Activated naive CD8-positive, alpha-beta T cell treated with anti-CD3 and anti-CD28 coated beads, Interleukin-2, amount 50 U/mL, for 16 hours (primary cell): ENCODE results near the gene SIGMAR1.

Experiments
- DNase-seq: peaks from one replicate; pipeline ENCODE4 v3.0.0-alpha.2; 2020; ENCODE audit warnings: low read depth, low spot score

The SIGMAR1 gene

DNA sequence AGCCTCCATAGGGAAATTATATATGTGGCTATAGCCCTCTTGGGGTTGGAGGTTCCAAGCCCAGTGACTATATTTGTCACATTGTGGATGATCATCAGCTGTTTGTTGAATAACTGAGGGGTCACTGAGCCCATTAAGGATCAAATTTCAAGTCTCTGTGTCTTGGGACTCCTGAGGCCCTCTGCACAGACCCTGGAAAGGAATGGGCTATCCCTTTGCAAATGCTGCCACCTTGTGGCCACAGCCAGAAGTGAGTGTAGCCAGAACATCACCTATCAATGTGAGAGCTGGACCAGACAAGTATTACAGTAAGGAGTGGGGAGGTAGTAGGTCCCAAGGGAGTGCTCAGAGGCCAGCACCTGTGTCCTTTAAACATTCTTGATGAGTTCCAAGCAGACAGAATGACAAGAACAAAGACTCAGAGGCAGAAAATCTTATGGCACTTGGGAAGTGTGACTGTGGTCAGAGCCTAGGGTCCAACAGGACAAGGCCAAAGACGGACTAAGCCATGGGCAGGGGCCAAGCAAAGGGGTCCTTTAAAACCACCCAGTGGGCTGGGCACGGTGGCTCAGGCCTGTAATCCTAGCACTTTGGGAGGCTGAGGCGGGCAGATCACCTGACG, 33.9 kb downstream of the SIGMAR1 start:
- peak; percentile 56 for DNase-seq

DNA sequence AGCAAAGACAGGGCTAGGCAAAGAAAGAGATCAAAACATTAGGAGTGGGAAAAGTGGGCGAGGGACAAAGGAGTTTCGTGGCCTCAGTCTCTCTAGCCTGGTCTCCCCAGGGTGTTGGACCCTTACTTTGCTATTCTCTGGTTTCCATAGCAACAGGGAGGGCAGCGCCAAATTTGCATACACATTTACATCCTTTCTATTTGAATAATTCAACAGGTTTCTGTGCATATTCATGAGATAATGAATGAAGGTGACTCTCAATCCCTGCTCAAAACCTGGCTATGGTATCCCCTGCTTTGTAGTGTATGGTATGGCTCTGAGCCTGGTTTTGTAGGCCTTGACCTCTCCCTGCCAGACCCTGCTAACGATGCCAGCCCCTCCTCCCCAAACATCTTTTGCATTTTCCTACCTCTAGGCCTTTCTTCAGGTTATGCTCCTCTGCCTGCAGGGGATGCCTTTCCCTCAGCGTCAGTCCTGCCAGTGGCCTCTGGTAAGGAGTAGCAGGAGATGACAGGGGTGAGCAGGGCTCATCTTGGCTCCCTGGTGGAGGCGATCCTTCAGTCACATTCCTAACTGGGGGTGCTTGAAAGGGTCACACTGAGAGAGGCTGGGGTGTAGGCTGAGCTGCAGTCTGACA, 35.5 kb downstream of the SIGMAR1 start:
- no peak for DNase-seq

DNA sequence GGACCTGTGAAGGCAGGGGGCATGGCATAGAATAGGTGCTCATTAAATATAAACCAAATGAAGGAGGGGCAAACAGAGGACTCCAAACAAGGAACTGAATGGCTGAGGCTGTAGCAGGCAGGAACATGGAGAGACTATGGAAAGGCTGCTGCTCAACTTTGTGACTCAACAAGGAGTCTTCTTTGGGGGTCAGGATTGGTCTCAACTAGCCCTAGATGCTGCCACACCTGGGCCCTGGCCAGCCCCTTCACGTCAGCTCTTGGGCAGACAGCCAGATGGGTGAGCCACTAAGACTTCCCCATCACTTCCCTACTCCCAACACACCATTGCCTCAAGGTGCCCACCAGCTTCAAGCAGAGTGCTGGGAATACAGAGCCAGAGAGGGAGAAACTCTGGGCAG, 36.7 kb downstream of the SIGMAR1 start:
- no peak for DNase-seq

DNA sequence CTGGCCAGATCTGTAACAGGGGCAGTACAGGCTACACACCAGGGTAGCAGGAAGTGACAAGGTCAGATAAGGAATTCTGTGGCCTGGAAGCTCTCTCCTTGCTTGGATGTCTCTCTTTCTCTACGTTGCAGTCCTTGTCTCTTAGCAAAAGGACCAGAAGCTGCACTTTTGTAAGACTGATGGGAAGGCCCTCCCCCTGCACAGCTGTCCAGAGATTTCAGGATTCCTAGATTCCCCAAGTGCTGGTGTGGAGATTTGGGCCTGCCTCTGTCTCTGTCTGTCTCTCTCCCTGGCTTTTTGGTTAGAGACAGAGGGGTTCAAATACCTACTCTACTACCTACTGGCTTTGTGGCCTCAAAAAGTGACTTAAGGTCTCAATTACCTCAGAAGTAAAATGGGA, 38.0 kb downstream of the SIGMAR1 start:
- no peak for DNase-seq

DNA sequence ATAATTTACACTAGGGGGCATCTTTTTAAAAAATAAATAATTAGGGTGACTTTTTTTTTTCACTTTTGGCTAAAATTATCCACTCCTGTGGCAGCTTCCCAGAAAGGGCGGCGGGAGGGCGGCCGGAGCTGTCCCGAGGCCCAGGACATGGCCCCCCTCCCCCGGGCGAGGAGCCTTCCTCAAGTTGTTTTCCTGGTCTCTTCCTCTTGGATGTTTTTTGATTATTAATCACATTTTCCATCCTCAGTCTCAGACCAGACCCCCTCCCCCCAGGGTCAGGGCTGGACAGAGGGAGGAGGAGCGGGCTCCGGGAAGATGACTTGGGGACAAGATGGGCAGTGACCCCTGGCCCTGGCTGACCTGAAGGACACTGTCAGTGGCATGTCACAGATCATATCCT, 43.4 kb downstream of the SIGMAR1 start:
- DNase-seq: no peak

DNA sequence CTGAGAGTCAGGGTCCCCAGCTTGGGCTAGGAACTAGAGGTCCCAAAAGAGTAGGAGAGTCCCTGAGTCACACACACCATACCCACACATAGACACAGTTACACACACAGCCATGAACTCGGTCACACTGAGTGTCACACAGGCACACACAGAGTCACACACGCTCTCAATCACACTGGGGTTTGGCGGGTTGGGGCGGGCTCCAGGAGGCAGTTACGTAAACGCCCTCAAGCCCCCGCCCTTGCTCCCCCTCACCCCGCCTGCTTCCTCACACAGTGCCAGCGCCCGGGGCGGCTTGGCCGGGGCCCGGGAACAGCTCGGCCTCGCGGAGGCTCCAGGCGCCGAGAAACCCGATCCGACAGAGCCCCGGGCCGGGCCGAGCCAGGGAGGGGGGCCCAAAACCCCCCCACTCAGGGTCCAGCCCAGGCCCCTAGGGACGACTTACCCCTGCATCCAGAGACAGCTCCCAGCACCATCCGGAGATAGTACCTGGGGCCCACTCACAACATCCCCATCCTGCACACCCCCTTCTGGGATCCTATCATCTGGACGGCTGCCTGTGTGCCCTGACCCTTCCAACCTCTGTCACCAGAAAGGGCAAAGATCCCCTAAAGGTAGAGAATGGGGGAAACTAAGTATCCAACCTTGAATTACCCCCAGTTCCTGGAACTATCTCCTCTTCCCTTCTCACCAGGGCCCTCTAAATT, 44.5 kb downstream of the SIGMAR1 start:
- no peak for DNase-seq

DNA sequence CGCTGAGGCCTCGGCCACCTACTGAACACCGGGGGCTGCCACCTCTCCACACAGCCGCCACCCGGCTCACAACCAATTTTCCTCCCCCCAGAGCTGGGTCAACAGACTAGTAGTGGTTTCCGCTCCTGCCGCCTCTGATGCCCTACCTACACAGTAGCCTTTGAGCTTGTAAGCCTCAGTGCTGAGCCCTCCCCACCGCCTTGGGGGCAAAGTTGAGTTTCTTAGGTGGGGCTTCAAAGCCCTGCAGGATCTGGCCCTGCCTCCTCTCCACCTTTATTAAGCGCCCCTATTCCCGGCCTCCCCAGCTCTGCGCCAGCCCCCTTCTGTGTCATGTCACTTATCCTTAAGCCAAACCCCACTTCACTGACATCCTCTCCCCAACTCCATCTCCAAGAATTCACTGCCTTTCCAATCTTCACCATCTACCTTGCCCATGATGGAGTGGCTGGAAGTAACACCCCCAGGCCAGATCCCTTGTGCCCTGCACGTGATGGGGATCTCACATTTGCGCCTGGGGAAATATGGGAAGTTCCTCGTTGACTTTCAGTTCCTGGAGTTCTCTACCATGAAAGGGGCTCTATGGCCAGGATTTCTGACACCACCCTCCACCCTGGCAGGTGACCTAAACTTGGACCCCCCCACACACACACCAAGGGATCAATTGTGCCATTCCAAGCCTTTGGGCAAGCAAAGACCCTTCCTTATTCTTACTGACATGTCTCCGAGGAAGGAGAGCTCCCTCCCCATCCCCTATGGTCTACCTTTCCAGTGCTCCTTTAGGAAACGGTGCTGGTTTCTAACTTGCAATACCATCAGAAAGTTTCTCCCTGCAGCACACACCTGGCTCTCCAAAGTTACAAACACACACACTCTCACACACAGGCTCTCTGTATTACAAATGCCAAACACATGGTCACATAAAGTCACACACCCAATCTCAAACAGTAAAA, 45.4 kb downstream of the SIGMAR1 start:
- DNase-seq: no peak

DNA sequence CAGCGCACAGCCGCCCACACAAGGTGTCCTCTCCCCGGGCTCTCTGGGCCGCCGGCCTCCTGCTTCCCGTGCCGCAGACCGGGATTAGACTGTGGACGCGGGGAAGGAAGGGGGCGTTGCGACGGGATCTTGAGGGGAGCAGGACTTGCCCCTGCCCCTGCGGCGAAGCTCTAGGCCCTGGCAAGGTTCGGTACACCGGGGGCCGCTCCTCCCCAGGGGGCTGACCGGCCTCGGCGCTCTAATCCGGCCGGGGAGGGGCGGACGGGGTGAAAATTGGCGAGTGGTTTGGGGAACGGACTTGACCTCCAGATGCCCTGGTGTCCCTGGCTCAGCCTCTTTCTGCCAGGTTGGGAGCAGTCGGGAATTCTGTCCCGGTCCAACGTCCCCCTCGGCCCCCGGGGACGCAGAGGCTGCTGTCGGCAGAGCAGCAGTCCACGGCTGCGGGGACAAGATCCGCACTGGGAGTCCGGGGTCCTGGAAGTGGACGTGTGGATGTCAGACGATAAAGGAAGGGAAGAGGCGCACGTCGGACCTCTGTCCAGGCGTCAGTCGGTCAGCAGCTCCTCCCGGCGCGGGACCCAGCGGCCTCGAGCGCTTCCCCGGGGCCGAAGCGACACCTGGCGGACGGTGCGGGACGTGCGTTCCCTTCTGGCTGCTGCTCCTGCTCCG, 46.2 kb downstream of the SIGMAR1 start:
- peak; percentile 57 for DNase-seq

DNA sequence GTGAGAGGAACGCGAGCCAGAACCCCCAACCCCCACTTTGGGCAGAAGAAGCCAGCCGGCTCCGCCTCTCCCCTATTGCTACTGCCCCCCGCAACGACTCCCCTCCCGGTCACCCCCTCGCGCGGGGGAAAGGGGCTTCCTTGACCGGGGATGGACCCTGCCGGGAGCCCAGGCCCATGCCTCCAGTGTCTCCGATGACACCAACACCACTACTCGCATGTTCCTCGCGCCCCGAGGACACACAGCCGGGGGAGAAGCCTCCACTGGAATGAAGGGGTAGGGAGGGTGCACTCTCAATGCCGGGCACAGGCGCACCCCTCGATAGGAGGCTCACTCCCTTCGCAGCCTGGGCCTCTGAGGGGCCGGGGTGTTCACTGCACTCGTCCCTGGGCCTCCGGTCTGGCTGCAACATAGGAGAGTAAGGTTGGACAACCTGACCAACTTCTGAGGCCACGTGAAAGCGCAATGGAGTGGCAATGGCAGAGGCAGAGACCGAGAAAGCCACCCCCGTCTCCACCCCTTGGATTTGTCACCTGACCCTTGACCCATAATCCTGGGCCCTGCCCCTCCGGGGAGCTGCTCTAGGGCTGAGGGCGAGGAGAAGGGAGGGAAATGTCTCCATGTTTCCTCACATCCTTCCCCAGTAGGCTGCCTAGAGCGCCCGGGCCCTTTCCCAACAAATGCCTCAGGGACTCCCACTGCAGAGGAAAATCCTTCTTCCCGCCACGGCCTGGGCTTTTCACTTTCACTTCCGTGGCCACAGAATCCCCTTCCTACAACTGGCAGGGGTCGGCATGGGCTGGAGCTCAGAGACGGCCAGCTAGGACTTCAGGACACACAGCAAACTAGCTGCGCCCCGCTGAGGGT, 47.0 kb downstream of the SIGMAR1 start:
- DNase-seq: no peak

DNA sequence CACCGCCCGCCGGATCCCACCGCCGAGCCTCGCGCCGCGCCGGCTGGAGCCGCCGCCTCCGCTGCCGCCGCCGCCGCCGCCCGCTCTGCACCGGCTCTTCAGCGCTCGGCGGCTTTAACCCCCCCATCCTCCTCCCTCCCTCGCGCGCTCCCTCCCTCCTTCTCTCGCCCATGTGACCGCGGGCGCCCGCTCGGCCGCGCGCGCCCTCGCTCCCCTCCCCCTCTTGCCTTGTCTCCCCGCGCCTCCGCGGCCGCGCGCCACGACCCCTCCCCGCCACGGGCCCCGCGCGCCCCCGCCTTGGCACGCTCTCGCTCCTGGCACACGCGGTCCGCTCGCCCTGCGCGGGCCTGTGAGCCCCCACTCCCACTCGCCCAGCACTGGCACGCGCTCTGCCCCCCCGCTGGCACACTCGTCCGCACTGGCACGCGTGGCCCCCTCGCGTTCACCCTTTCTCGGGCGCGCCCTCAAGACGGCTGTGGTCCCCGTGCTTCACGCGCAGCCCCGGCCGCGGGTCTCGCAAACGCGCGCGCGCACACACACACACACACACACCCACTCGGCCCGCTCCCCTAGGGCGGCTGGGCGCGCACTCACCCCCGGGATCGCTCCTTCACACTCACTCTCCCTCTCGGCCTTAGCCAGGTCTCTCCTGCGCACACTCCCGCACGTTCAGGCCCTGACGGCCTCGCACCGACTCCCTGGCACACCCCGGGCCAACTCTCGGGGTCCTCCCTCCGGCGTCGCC, 47.8 kb downstream of the SIGMAR1 start, which contains the start of gene CNTFR:
Gene CNTFR (minus strand): TSS at position 89 of the 745 bp plus-strand sequence. CDS start 20,743 bp downstream, outside the sequence.
- DNase-seq: no peak

DNA sequence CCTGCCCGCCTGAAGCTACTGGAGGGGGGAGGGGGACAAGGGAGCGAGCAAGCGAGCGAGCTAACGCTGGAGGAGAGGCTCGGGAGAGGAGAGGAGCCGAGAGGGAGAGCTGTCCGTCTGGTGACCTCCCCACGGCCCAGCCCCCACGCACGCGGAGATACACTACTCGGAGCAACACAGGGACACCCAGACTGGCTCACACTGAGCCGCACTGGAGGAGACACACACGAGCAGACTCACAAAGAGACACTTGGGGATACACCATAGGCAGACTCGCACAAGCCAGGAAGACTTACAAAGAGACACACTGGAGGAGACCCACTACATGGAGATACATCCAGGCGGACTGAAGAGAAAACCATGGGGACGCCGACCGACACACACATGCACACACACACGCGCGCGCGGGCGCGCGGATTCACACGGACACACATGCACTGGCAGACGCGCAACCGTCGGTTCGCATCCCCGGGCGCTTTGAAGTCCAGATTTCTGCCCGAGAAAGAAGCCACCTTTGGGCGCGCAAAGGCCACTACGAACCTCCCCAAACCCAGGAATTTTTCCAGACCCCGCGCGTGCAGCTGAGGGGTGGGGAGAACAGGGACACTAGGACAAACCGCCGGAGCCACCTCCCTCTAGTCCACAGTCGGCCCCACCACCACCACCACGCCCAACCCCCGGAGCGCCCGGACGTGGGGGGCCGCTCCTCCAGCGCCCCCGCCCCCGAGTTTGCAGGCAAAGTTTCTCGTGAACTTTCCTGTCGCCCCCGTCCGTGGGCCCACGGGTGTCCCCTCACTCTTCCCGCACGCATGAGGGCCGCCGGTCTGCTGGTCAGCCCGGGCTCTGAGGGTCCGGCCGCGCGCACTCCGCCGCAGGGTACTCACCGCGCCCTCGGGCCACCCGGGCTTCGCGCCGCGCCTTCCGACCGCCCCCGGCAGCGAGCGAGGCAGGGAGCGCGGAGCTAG, 48.6 kb downstream of the SIGMAR1 start:
- no peak for DNase-seq

DNA sequence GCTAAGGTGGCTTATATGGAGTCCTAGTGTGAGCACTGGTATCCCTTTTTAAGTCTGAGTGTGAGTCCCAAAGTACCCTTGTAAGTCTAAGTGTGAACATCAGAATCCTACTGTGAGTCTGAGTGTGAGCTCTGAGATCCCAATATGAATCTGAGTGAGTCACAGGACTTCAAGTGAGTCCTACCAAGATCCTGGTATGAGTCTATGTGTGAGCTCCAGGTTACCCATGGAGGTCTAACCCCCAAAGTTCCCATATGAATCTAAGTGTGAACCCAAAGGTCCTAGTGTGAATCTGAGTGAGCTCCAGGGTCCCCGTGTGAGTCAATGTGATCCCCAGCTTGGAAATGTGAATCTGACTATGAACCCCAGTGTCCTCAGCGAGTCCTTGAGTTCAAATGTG, 50.3 kb downstream of the SIGMAR1 start:
- DNase-seq: no peak

DNA sequence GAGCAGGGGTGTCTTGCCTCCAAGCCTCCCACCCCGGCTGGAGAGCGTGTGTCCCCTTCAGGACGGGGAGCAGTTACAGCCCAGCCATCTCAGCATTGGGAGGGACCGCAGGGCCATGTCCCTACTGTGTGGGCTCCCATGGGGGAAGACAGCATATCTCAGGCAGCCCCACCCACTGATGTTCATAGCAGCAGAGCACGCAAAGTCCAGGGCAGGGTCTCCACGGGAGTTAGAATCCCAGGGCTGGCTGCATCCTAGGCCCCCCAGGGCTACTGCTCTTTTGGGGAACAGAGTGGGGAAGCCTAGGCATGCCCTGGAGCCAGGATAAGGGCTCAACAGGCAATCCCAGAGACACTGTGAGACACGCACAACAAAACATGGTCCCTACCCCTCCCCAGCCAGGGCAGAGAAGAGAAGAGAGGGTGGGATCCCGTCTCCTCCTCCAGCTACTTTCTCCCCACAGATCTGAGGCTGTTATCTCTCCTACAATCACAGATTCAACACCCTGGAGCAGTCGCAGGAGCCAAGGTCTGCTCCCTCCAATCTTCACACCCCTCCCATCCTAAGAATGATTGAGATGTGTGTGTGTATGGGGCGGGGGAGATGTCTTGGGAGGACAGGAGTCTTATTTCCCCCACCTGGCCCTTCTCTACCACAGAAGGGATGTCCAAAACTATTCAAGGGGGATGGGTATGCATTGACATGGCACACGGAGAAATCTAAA, 51.5 kb downstream of the SIGMAR1 start:
- DNase-seq: no peak

DNA sequence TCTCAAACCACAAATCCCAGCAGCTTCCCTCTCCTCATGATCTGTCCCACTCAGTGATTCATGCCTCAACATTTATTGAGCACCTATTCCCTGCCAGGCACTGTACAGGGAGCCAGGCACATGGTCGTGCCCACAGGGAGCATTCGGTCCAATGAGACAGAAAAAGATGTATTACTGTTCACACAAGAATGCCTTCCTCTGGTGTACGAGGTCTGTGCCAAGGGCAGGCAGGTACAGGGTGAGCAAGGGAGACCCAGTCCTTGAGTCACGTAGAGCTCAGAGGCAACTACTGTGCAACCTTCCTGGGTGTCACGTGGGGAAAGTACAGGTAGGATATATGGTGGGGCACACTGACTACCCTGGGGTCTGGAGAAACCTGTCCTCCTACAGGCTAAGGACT, 52.6 kb downstream of the SIGMAR1 start:
- DNase-seq: no peak
